GM19468 (cell line): Measurements from ENCODE around the gene GALE.

ENCODE experiments used
- ATAC-seq: cut with Tn5 transposase; IDR thresholded peaks from one replicate; pipeline ENCODE4 v1.9.1; 2021; ENCODE audit warnings: mild to moderate bottlenecking, moderate library complexity, moderate number of reproducible peaks; ENCODE audit not compliant: unreplicated experiment; ENCODE audit errors: extremely low read depth

The GALE gene

DNA sequence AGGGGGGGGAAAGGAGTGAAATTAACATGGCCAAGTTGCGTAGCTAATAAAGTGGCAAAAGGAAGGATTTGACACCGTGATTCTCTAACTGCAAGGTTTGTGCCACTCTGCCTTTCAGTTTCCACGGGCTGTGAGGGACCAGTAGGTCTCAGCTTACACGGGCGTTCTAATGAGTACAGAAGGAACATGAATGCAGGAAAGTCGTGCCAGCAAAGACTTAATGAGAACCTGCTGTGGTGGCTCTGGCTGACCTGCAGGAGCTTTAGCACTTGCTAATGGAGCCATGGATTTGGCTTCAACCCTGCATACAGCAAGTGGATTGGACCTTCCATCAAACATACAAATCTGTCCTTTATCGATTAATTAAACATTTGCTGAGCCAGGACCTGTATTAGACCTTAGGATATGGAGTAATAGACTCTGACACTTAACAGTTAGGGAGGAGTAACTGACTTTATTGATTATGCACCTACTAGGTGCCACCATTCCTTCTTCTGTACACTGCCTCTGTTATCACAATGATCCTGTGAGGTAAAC lies 37.4 kb downstream of the GALE start:
- ATAC-seq = no peak

DNA sequence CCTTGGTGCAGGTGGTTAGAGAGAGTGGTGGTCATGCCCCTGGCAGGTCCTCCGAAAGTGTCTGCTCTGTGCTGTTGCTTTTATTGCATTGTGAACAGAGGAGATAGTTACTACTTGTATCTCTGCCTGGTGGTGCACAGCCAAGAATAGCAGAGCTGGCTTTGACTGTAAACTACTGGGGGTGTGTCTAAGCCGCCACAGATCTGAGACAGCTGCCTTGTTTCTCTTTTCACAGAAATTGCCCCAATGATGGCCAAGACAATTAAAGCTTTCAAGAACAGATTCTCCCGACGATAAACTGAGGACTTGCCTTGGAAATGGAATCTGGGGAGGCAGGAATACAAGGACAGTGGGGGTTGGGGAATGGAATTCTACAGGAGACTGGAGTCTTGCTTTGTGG lies 41.3 kb downstream of the GALE start:
- ATAC-seq = no peak

DNA sequence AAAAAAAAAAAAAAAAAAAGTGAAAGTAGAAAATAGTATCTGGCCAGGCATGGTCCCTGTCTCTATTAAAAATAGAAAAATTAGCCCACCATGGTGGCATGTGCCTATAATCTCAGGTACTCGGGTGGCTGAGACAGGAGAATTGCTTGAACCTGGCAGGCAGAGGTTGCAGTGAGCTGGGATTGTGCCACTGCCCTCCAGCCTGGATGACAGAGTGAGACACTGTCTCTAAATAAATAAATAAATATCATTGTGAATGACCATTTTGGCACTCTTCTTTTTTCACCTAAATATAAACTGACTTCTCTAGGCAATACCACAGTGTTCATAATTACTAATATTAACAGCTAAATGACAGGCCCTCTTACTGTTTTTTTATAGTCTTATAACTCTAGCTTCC lies 42.7 kb downstream of the GALE start:
- no peak for ATAC-seq

DNA sequence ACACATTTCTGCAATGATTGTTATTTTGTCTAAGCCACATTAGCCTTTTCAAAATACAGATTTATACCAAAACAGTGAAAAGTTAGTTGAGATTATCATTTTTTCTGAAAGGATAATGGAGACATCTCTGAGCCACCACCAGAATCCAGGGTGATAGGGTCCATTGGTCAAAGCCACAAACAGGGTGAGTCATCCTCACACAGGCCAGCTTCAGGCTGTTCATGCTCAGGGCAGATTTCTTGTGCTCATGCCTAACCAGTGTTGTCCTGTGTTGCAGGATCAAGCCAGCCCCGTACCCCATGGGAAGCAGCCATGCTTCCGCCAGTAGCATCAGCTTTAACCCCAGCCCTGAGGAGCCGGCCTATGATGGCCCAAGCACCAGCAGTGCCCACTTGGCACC lies 43.9 kb downstream of the GALE start:
- ATAC-seq = no peak

DNA sequence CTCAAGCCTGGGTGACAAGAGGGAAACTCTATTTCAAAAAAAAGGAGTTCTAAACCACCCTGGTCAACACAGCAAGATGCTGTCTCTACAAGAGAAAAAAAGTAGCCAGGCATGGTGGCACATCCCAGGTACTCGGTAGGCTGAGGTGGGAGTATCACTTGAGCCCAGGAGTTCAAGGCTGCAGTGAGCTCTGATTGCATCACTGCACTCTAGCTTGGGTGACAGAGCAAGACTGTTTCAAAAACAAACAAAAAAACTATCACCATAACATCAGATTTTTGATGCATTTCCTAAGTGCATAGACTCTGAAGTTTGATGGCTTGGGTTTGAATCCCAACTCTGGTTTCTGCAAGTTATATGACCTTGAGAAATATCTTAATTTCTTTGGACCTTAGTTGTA lies 47.6 kb downstream of the GALE start:
- no peak for ATAC-seq

DNA sequence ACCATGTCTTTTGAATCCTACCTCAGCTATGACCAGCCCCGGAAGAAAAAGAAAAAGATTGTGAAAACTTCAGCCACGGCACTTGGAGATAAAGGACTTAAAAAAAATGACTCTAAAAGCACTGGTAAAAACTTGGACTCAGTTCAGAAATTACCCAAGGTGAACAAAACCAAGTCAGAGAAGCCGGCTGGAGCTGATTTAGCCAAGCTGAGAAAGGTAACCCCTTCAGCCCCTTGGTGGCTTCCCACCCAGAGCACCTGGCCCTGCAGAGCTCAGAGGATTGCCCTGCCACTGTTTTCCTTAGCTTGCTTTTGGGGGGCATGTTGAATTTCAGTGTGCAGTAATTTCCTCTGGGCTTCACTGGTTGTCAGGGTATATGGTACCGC lies 48.7 kb downstream of the GALE start:
- no peak for ATAC-seq

DNA sequence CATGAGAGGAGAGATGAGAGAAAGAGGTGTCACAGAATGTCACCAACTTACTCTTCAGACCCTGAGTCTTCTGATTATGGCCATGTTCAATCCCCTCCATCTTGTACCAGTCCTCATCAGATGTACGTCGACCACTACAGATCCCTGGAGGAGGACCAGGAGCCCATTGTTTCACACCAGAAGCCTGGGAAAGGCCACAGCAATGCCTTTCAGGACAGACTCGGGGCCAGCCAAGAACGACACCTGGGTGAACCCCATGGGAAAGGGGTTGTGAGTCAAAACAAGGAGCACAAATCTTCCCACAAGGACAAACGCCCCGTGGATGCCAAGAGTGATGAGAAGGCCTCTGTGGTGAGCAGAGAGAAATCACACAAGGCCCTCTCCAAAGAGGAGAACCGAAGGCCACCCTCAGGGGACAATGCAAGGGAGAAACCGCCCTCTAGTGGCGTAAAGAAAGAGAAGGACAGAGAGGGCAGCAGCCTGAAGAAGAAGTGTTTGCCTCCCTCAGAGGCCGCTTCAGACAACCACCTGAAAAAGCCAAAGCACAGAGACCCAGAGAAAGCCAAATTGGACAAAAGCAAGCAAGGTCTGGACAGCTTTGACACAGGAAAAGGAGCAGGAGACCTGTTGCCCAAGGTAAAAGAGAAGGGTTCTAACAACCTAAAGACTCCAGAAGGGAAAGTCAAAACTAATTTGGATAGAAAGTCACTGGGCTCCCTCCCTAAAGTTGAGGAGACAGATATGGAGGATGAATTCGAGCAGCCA lies 49.3 kb downstream of the GALE start:
- ATAC-seq = no peak

DNA sequence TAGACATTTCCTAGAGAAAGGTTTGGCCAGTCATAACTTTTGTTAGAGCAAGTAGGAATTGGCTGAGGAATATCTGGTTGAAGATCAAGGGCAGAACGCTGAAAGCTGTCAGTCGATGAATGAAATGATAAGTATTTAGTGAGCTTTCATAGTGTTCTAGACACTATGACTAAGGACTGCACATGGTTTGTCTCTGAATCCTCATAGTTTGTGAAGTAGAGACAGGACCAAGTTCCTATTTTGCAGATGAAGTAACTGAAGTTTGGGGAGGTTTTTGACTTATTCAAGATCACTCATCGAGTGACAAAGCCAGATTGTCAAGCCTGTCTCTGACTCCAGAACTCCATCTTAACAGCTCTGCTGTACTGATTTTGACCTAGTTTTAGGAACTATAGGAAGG lies 52.5 kb downstream of the GALE start:
- no peak for ATAC-seq
